Naive thymus-derived CD4-positive, alpha-beta T cell (primary cell): ENCODE measurements around the gene ATG5. TPM values are rescaled to one million over a fixed set of nuclear protein-coding genes. Genes with fewer than 3 reads are reported as not detected.
"Not testable (repeated sequence)": the region's sequence is repeated elsewhere in the genome, so short reads cannot be mapped to it uniquely, and the experiment has no call there.

Experiments
- ATAC-seq: fragments of 150-1000 bp; cut with Tn5 transposase; 2 replicates; pipeline ENCODE4 v1.10.0; 2021; ENCODE audit warnings: mild to moderate bottlenecking, moderate library complexity
- CTCF ChIA-PET: fragments of 350-600 bp; sonication (Branson Sonifier 250); formaldehyde crosslinking; loops from one replicate; lab custom pipeline; 2021; ENCODE audit warnings: antibody characterized with exemption; lab: Charles Lee
- POLR2A ChIA-PET: fragments of 350-600 bp; sonication (Branson Sonifier 250); formaldehyde crosslinking; loops from one replicate; lab custom pipeline; 2021; ENCODE audit warnings: antibody characterized with exemption, inconsistent platforms; lab: Charles Lee
- DNase-seq, 9 donors: peaks; one replicate each; pipeline versions ENCODE4 v3.0.0 to v3.0.0-alpha.2; 2020 to 2022; ENCODE audit warnings: mixed read lengths in 1 of 9
- H3K27ac ChIP-seq: one replicate; pipeline ENCODE4 v1.7.0; 2013; ENCODE audit warnings: mild to moderate bottlenecking, low read depth, low read length, moderate library complexity
- H3K27me3 ChIP-seq, 2 donors: one replicate each; pipeline ENCODE4 v1.7.0; 2013; ENCODE audit warnings: low read length in 2 of 2, mild to moderate bottlenecking in 2 of 2, moderate library complexity in 2 of 2; ENCODE audit not compliant: control insufficient read depth in 2 of 2, insufficient read depth in 2 of 2
- H3K36me3 ChIP-seq, 3 experiments: 1 replicate in 2 of 3; 2 replicates in 1 of 3; pipeline ENCODE4 v1.7.0; 2013; ENCODE audit warnings: low read length in 3 of 3, mild to moderate bottlenecking in 3 of 3, moderate library complexity in 1 of 3; ENCODE audit not compliant: insufficient read depth in 3 of 3, control insufficient read depth in 2 of 3
- H3K4me1 ChIP-seq, 2 donors: one replicate each; pipeline ENCODE4 v1.7.0; 2013; ENCODE audit warnings: low read length in 2 of 2, mild to moderate bottlenecking in 2 of 2, moderate library complexity in 1 of 2; ENCODE audit not compliant: control insufficient read depth in 2 of 2, insufficient read depth in 2 of 2
- H3K4me3 ChIP-seq: 2 replicates; pipeline ENCODE4 v1.7.0; 2013; ENCODE audit warnings: mild to moderate bottlenecking, low read length
- H3K9me3 ChIP-seq, 3 experiments: 1 replicate in 2 of 3; 2 replicates in 1 of 3; pipeline ENCODE4 v1.7.0; 2013; ENCODE audit warnings: low read length in 3 of 3; ENCODE audit not compliant: control insufficient read depth in 2 of 3
- H3K27ac Mint-ChIP-seq, 9 donors: one replicate each; pipeline ENCODE4 v1.8.0; 2020 to 2022; ENCODE audit warnings: mixed read lengths in 9 of 9, mild to moderate bottlenecking in 8 of 9, moderate library complexity in 5 of 9, inconsistent platforms in 2 of 9
- H3K27me3 Mint-ChIP-seq, 5 donors: one replicate each; pipeline ENCODE4 v1.8.0; 2021 to 2022; ENCODE audit warnings: mixed read lengths in 5 of 5, mild to moderate bottlenecking in 1 of 5
- H3K36me3 Mint-ChIP-seq, 5 donors: one replicate each; pipeline ENCODE4 v1.8.0; 2020 to 2022; ENCODE audit warnings: mixed read lengths in 5 of 5, mild to moderate bottlenecking in 3 of 5, inconsistent platforms in 1 of 5
- H3K4me1 Mint-ChIP-seq, 7 donors: one replicate each; pipeline ENCODE4 v1.8.0; 2020 to 2022; ENCODE audit warnings: mixed read lengths in 7 of 7, mild to moderate bottlenecking in 3 of 7, inconsistent platforms in 1 of 7
- H3K4me3 Mint-ChIP-seq, 10 donors: one replicate each; pipeline ENCODE4 v1.8.0; 2020 to 2022; ENCODE audit warnings: mild to moderate bottlenecking in 10 of 10, mixed read lengths in 10 of 10, moderate library complexity in 6 of 10, inconsistent platforms in 2 of 10
- H3K9me3 Mint-ChIP-seq, 11 donors: one replicate each; pipeline ENCODE4 v1.8.0; 2020 to 2022; ENCODE audit warnings: mixed read lengths in 11 of 11, mild to moderate bottlenecking in 4 of 11, inconsistent platforms in 1 of 11, moderate library complexity in 1 of 11
- intact Hi-C, 2 donors: fragments of 100-400 bp; cut with micrococcal nuclease; formaldehyde crosslinking; loops; one replicate each; pipeline ENCODE4 v1.15.1; 2023
- polyA plus RNA-seq, 2 donors: library from polyadenylated mRNA; unstranded; fragments of 300-500 nt; fragmentation: Illumina TruSeq; gene quantifications; one replicate each; pipeline ENCODE4 v1.2.3, GENCODE V29; 2021
- total RNA-seq, 6 experiments: library from RNA in 5 of 6; stranded (reverse) in 5 of 6; gene quantifications; 1 replicate in 5 of 6; 2 replicates in 1 of 6; pipeline ENCODE4 v1.2.3 and lab custom pipeline; 2021 to 2026

ATG5 gene
- total and polyA plus RNA-seq, 7 experiments from 2014 or later, result 24.0 to 32.9 (median 28.8) TPM

- H3K4me1 Mint-ChIP-seq, result peaks cover 0 to 22% (median 0%) of the 10 kb centered on the region in 7 donors
- peaks cover 0 to 11% (median 0%) of the 10 kb centered on the region in 11 donors for H3K9me3 Mint-ChIP-seq
- H3K27me3 Mint-ChIP-seq, result peaks cover 0 to 3% (median 0%) of the 10 kb centered on the region in 5 donors
- CTCF ChIA-PET, result no interaction called here
- Histone ChIP-seq H3K27me3 (no peaks in the 10 kb centered on the region), H3K4me3 (no peak overlapping the region), H3K9me3 (no peaks in the 10 kb centered on the region), H3K27ac (no peak overlapping the region), H3K4me1 (no peaks in the 10 kb centered on the region), H3K36me3 (no peaks in the 10 kb centered on the region)
- H3K36me3 Mint-ChIP-seq, result peaks cover 0 to 9% (median 3%) of the 10 kb centered on the region in 5 donors
- DNase-seq (no peak), ATAC-seq (no peak)
- no peak overlapping the region for H3K4me3 Mint-ChIP-seq
- POLR2A ChIA-PET, result interaction anchor here (0.6 kb wide), 1 partner anchor 372 kb away, joined by 3 read pairs; no protein-coding TSS in a partner anchor
- intact Hi-C loops, result no loop called here
- H3K27ac Mint-ChIP-seq, result no peak overlapping the region
These were observed 170.2 kb downstream of the ATG5 start for GRCh38 chr6:106155219-106155830.

GRCh38 chr6:106154326-106154725 lies 171.2 kb downstream of the ATG5 start:
- Mint-ChIP-seq H3K36me3 (peaks cover 0 to 9% (median 0%) of the 10 kb centered on the region in 5 donors), H3K9me3 (peaks cover 0 to 11% (median 0%) of the 10 kb centered on the region in 11 donors), H3K4me1 (peaks cover 0 to 23% (median 5%) of the 10 kb centered on the region in 7 donors), H3K27me3 (peaks cover 0 to 3% (median 0%) of the 10 kb centered on the region in 5 donors), H3K27ac (no peak overlapping the region), H3K4me3 (no peak overlapping the region)
- no peaks in the 10 kb centered on the region for H3K36me3 ChIP-seq
- intact Hi-C loops, result no loop called here
- DNase-seq (no peak), ATAC-seq (no peak)
- peaks cover 0 to 5% of the 10 kb centered on the region in 2 donors for H3K4me1 ChIP-seq
- no peaks in the 10 kb centered on the region for H3K27me3 ChIP-seq
- CTCF ChIA-PET, result no interaction called here
- H3K27ac ChIP-seq, result no peak overlapping the region
- no peak overlapping the region for H3K4me3 ChIP-seq
- no peaks in the 10 kb centered on the region for H3K9me3 ChIP-seq
- POLR2A ChIA-PET, result interaction anchor here (0.7 kb wide), 1 partner anchor 799 kb away, joined by 6 read pairs; no protein-coding TSS in a partner anchor

DNA sequence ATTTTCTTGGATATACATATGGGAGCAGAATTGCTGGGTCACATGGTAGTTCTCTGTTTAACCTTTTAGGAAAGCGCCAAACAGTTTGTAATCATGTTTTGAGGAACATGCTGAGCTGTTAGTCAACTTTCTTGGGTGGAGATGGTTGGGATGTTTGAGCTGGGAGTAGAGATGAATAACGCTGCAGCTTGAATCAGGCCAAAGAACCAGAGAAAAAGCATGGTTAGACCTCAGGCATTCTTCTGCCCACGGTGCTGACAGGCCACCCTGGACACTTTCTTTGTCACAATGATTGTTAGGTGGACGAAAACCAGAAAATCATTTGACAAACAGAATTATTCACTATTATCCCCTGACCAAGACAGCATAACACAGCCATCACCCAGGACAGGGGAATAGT lies 172.6 kb downstream of the ATG5 start:
- H3K4me1 Mint-ChIP-seq, result peaks cover 0 to 35% (median 10%) of the 10 kb centered on the region in 7 donors
- POLR2A ChIA-PET, result no interaction called here
- Histone ChIP-seq H3K4me3 (no peak overlapping the region), H3K36me3 (no peaks in the 10 kb centered on the region), H3K27ac (no peak overlapping the region), H3K4me1 (peaks cover 0 to 12% of the 10 kb centered on the region in 2 donors), H3K27me3 (no peaks in the 10 kb centered on the region), H3K9me3 (no peaks in the 10 kb centered on the region)
- H3K27me3 Mint-ChIP-seq, result no peaks in the 10 kb centered on the region
- no peak for ATAC-seq
- no peak overlapping the region for H3K27ac Mint-ChIP-seq
- CTCF ChIA-PET, result no interaction called here
- peaks cover 0 to 12% (median 0%) of the 10 kb centered on the region in 5 donors for H3K36me3 Mint-ChIP-seq
- H3K9me3 Mint-ChIP-seq, result peaks cover 0 to 11% (median 0%) of the 10 kb centered on the region in 11 donors
- H3K4me3 Mint-ChIP-seq, result no peak overlapping the region
- intact Hi-C loops, result no loop called here
- DNase-seq, result no peak

- CTCF ChIA-PET, H3K36me3 ChIP-seq, ATAC-seq, H3K27ac Mint-ChIP-seq, H3K27me3 Mint-ChIP-seq, H3K4me3 Mint-ChIP-seq, POLR2A ChIA-PET, H3K4me3 ChIP-seq, H3K9me3 ChIP-seq, DNase-seq, intact Hi-C loops, H3K27ac ChIP-seq, H3K27me3 ChIP-seq: not testable (repeated sequence)
- Mint-ChIP-seq H3K36me3 (peaks cover 0 to 12% (median 0%) of the 10 kb centered on the region in 5 donors), H3K9me3 (peaks cover 0 to 11% (median 0%) of the 10 kb centered on the region in 11 donors), H3K4me1 (peaks cover 0 to 39% (median 10%) of the 10 kb centered on the region in 7 donors)
- H3K4me1 ChIP-seq, result peaks cover 0 to 12% of the 10 kb centered on the region in 2 donors
These were observed 173.1 kb downstream of the ATG5 start for GRCh38 chr6:106152476-106152875.

GRCh38 chr6:106149472-106150069 lies 176.0 kb downstream of the ATG5 start:
- peak in 2 of 9 donors; percentile 7 to 15 for DNase-seq

GRCh38 chr6:106147476-106147875 lies 178.1 kb downstream of the ATG5 start:
- H3K4me3 Mint-ChIP-seq, result no peak overlapping the region
- Histone ChIP-seq H3K27me3 (no peaks in the 10 kb centered on the region), H3K4me1 (peaks cover 10 to 32% of the 10 kb centered on the region in 2 donors), H3K27ac (no peak overlapping the region), H3K9me3 (no peaks in the 10 kb centered on the region), H3K36me3 (no peaks in the 10 kb centered on the region), H3K4me3 (no peak overlapping the region)
- H3K9me3 Mint-ChIP-seq, result peaks cover 0 to 8% (median 0%) of the 10 kb centered on the region in 11 donors
- H3K27ac Mint-ChIP-seq, result no peak overlapping the region
- peaks cover 3 to 63% (median 23%) of the 10 kb centered on the region in 7 donors for H3K4me1 Mint-ChIP-seq
- no peaks in the 10 kb centered on the region for H3K27me3 Mint-ChIP-seq
- ATAC-seq (no peak), DNase-seq (no peak)
- ChIA-PET POLR2A (no interaction called here), CTCF (no interaction called here)
- H3K36me3 Mint-ChIP-seq, result peaks cover 0 to 10% (median 0%) of the 10 kb centered on the region in 5 donors
- intact Hi-C loops, result no loop called here

More at GRCh38 chr6:106149472-106150069, 176.0 kb downstream of the ATG5 start:
- no peaks in the 10 kb centered on the region for H3K27me3 Mint-ChIP-seq
- ChIA-PET POLR2A (no interaction called here), CTCF (no interaction called here)
- peaks cover 0 to 11% (median 0%) of the 10 kb centered on the region in 11 donors for H3K9me3 Mint-ChIP-seq
- Histone ChIP-seq H3K36me3 (no peaks in the 10 kb centered on the region), H3K9me3 (no peaks in the 10 kb centered on the region), H3K27me3 (no peaks in the 10 kb centered on the region), H3K4me1 (peaks cover 0 to 24% of the 10 kb centered on the region in 2 donors), H3K4me3 (no peak overlapping the region), H3K27ac (no peak overlapping the region)
- H3K4me3 Mint-ChIP-seq, result peak overlapping the region in 1 of 10 donors; percentile 18
- ATAC-seq, result peak; percentile 67
- H3K27ac Mint-ChIP-seq, result peak overlapping the region in 7 of 9 donors; percentile 2 to 65 (median 44)
- H3K4me1 Mint-ChIP-seq, result peaks cover 0 to 48% (median 10%) of the 10 kb centered on the region in 7 donors
- H3K36me3 Mint-ChIP-seq, result peaks cover 0 to 12% (median 0%) of the 10 kb centered on the region in 5 donors
- intact Hi-C loops, result loop anchor here in 1 of 2 donors (1.0 kb wide), 1 partner anchor 15 kb away; no protein-coding TSS in a partner anchor
